ENCODE measurements around the gene DFFA. TPM values are rescaled to one million over a fixed set of nuclear protein-coding genes. Genes with fewer than 3 reads are reported as not detected.

Gene DFFA
- total and polyA plus RNA-seq, 9 of the 15 experiments (the other 6 are each of a cell fraction or from before 2014, with no cell fraction given): 39.6 to 74.8 (median 59.2) TPM

- TF ChIP-seq CTCF (IDR thresholded peaks at IDR 0.05 in 2 of 3, conservative IDR thresholded peaks at IDR 0.05 in 1 of 3; ENCODE audit: insufficient read depth in 2 of 3, low read depth in 1 of 3, low read length in 3 of 3) (no peak), AFF4 (CRISPR knock-in tag; IDR thresholded peaks at IDR 0.05) (peak; percentile 30; the same call in 1 of the 2 replicates), SMARCA4 (IDR thresholded peaks at IDR 0.05) (0 out of 2 replicates have a peak, but pooled peaks have one; percentile 23), IRF9 (tag; IDR thresholded peaks at IDR 0.05) (no peak), ZNF77 (CRISPR knock-in tag; IDR thresholded peaks at IDR 0.05) (no peak), NR2F6 (CRISPR knock-in tag; IDR thresholded peaks at IDR 0.05) (no peak), TRIM28 (IDR thresholded peaks at IDR 0.05) (no peak), TBL1XR1 (IDR thresholded peaks at IDR 0.05; ENCODE audit: low read length in 2 of 2) (no peak), ARHGAP35 (IDR thresholded peaks at IDR 0.05; ENCODE audit: partially characterized antibody) (no peak), ZBTB7A (IDR thresholded peaks at IDR 0.05; ENCODE audit: borderline replicate concordance, control insufficient read depth, low read depth, low read length) (no peak), KLF16 (IDR thresholded peaks at IDR 0.05) (no peak), SFPQ (IDR thresholded peaks at IDR 0.05; ENCODE audit: low read depth, low read length) (no peak), TCF3 (CRISPR knock-in tag; IDR thresholded peaks at IDR 0.05) (no peak), E2F3 (CRISPR knock-in tag; IDR thresholded peaks at IDR 0.05) (no peak), ZNF699 (CRISPR knock-in tag; IDR thresholded peaks at IDR 0.05; ENCODE audit: insufficient replicate concordance) (no peak), ZNF655 (CRISPR knock-in tag; IDR thresholded peaks at IDR 0.05) (no peak), FOXJ2 (tag; IDR thresholded peaks at IDR 0.05) (no peak), CXXC5 (CRISPR knock-in tag; IDR thresholded peaks at IDR 0.05) (peak; percentile 52; the same call in 1 of the 2 replicates), RBM25 (IDR thresholded peaks at IDR 0.05; ENCODE audit: low read depth, low read length, severe bottlenecking) (no peak)
Measured at GRCh38 chr1:10475510-10475909, 3.2 kb upstream of the DFFA start (continued).

Data from K562 (cell line).